WTC11 (cell line): ENCODE results near the gene ETS1.

Experiments
- ATF3 ChIP-seq: sonication (generic); formaldehyde crosslinking; conservative IDR thresholded peaks from 2 replicates; pipeline ENCODE4 v1.8.1; 2022; ENCODE audit warnings: mild to moderate bottlenecking, missing genetic modification reagents
- E2F1 ChIP-seq: sonication (generic); formaldehyde crosslinking; IDR thresholded peaks from 2 replicates; pipeline ENCODE4 v1.8.0; 2022; ENCODE audit warnings: mild to moderate bottlenecking, missing genetic modification reagents
- IRF2 ChIP-seq: sonication (generic); formaldehyde crosslinking; IDR thresholded peaks from 2 replicates; pipeline ENCODE4 v1.8.0; 2022; ENCODE audit warnings: low read depth, missing genetic modification reagents, borderline replicate concordance
- PREB ChIP-seq: sonication (generic); formaldehyde crosslinking; IDR thresholded peaks from 2 replicates; pipeline ENCODE4 v1.8.1; 2022; ENCODE audit warnings: mild to moderate bottlenecking, missing genetic modification reagents, moderate library complexity, borderline replicate concordance
- ZNF512 ChIP-seq: sonication (generic); formaldehyde crosslinking; IDR thresholded peaks from 2 replicates; pipeline ENCODE4 v1.8.1; 2022; ENCODE audit warnings: missing genetic modification reagents, borderline replicate concordance
- TF ChIP-seq, protein P1 (sequence below): fragments of 200-600 bp; IDR thresholded peaks from 2 replicates; pipeline ENCODE4 v1.8.0; 2022; ENCODE audit warnings: antibody characterized with exemption
- TF ChIP-seq, protein P2 (sequence below): sonication (generic); formaldehyde crosslinking; IDR thresholded peaks from 2 replicates; pipeline ENCODE4 v1.8.0; 2022; ENCODE audit warnings: mild to moderate bottlenecking, missing genetic modification reagents
- TF ChIP-seq, protein P3 (sequence below): fragments of 250-450 bp; sonication (Bioruptor Pico); IDR thresholded peaks from 2 replicates; pipeline ENCODE4 v1.9.0; 2021; ENCODE audit warnings: mild to moderate bottlenecking

- TF ChIP-seq, protein P1, sequence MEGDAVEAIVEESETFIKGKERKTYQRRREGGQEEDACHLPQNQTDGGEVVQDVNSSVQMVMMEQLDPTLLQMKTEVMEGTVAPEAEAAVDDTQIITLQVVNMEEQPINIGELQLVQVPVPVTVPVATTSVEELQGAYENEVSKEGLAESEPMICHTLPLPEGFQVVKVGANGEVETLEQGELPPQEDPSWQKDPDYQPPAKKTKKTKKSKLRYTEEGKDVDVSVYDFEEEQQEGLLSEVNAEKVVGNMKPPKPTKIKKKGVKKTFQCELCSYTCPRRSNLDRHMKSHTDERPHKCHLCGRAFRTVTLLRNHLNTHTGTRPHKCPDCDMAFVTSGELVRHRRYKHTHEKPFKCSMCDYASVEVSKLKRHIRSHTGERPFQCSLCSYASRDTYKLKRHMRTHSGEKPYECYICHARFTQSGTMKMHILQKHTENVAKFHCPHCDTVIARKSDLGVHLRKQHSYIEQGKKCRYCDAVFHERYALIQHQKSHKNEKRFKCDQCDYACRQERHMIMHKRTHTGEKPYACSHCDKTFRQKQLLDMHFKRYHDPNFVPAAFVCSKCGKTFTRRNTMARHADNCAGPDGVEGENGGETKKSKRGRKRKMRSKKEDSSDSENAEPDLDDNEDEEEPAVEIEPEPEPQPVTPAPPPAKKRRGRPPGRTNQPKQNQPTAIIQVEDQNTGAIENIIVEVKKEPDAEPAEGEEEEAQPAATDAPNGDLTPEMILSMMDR = no peak
- TF ChIP-seq, protein P2, sequence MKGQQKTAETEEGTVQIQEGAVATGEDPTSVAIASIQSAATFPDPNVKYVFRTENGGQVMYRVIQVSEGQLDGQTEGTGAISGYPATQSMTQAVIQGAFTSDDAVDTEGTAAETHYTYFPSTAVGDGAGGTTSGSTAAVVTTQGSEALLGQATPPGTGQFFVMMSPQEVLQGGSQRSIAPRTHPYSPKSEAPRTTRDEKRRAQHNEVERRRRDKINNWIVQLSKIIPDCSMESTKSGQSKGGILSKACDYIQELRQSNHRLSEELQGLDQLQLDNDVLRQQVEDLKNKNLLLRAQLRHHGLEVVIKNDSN (CRISPR knock-in tag) = no peak
- TF ChIP-seq ATF3 (CRISPR knock-in tag) = no peak
- TF ChIP-seq E2F1 (CRISPR knock-in tag) = no peak
- no peak for TF ChIP-seq IRF2 (CRISPR knock-in tag)
- TF ChIP-seq, protein P3, sequence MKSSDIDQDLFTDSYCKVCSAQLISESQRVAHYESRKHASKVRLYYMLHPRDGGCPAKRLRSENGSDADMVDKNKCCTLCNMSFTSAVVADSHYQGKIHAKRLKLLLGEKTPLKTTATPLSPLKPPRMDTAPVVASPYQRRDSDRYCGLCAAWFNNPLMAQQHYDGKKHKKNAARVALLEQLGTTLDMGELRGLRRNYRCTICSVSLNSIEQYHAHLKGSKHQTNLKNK (CRISPR knock-in tag) = no peak
- no peak for TF ChIP-seq ZNF512 (CRISPR knock-in tag)
- no peak for TF ChIP-seq PREB
Observed at GRCh38 chr11:128471138-128471661, 116.2 kb downstream of the ETS1 start.
